Trophoblast cell (in vitro differentiated cells and primary cell): Measurements from ENCODE around the gene COMP.
"Not testable (repeated sequence)": the region's sequence is repeated elsewhere in the genome, so short reads cannot be mapped to it uniquely, and the experiment has no call there.

Experiments
- DNase-seq, 2 donors: peaks; one replicate each; pipeline ENCODE4 v3.0.0-alpha.2; 2016
- H2AFZ ChIP-seq: 2 replicates; pipeline ENCODE4 v1.6.1; 2013; ENCODE audit warnings: low read length, moderate library complexity, mild to moderate bottlenecking; ENCODE audit not compliant: insufficient read depth, poor library complexity
- H2AK5ac ChIP-seq: 2 replicates; pipeline ENCODE4 v1.6.1; 2013; ENCODE audit warnings: mild to moderate bottlenecking, low read length
- H2BK120ac ChIP-seq: 2 replicates; pipeline ENCODE4 v1.6.1; 2013; ENCODE audit warnings: low read length, mild to moderate bottlenecking, moderate library complexity; ENCODE audit not compliant: insufficient read depth, poor library complexity
- H2BK12ac ChIP-seq: 2 replicates; pipeline ENCODE4 v1.6.1; 2013; ENCODE audit warnings: mild to moderate bottlenecking, low read length, moderate library complexity
- H2BK5ac ChIP-seq: 2 replicates; pipeline ENCODE4 v1.6.1; 2013; ENCODE audit warnings: low read length, low read depth, moderate library complexity, mild to moderate bottlenecking; ENCODE audit not compliant: poor library complexity
- H3K14ac ChIP-seq: 2 replicates; pipeline ENCODE4 v1.6.1; 2013; ENCODE audit warnings: mild to moderate bottlenecking, low read length
- H3K18ac ChIP-seq: 2 replicates; pipeline ENCODE4 v1.6.1; 2013; ENCODE audit warnings: mild to moderate bottlenecking, low read length
- H3K23ac ChIP-seq: 2 replicates; pipeline ENCODE4 v1.6.1; 2013; ENCODE audit warnings: low read length
- H3K27ac ChIP-seq: 2 replicates; pipeline ENCODE4 v1.5.1; 2013; ENCODE audit warnings: low read depth, mild to moderate bottlenecking, inconsistent platforms, low read length, moderate library complexity
- H3K27me3 ChIP-seq: 2 replicates; pipeline ENCODE4 v1.6.1; 2013; ENCODE audit warnings: inconsistent platforms, mild to moderate bottlenecking, low read length, moderate library complexity; ENCODE audit not compliant: insufficient read depth
- H3K36me3 ChIP-seq, 2 experiments: 1 replicate in 1 of 2; 2 replicates in 1 of 2; pipeline ENCODE4 v1.6.1; 2013; ENCODE audit warnings: low read length in 2 of 2, mild to moderate bottlenecking in 2 of 2, moderate library complexity in 1 of 2; ENCODE audit not compliant: insufficient read depth in 2 of 2, control insufficient read depth in 1 of 2
- H3K4ac ChIP-seq: 2 replicates; pipeline ENCODE4 v1.6.1; 2013; ENCODE audit warnings: low read depth, mild to moderate bottlenecking, low read length, moderate library complexity
- H3K4me1 ChIP-seq, 2 experiments: 1 replicate in 1 of 2; 2 replicates in 1 of 2; pipeline ENCODE4 v1.6.1; 2013; ENCODE audit warnings: low read length in 2 of 2, mild to moderate bottlenecking in 2 of 2, moderate library complexity in 1 of 2; ENCODE audit not compliant: insufficient read depth in 2 of 2, control insufficient read depth in 1 of 2
- H3K4me2 ChIP-seq: 2 replicates; pipeline ENCODE4 v1.6.1; 2013; ENCODE audit warnings: inconsistent platforms, mild to moderate bottlenecking, low read length, moderate library complexity
- H3K4me3 ChIP-seq: 2 replicates; pipeline ENCODE4 v1.5.1; 2013; ENCODE audit warnings: mild to moderate bottlenecking, low read depth, low read length, inconsistent platforms
- H3K79me1 ChIP-seq: one replicate; pipeline ENCODE4 v1.6.1; 2013; ENCODE audit warnings: low read length
- H3K79me2 ChIP-seq: 2 replicates; pipeline ENCODE4 v1.6.1; 2013; ENCODE audit warnings: low read length, mild to moderate bottlenecking; ENCODE audit not compliant: control insufficient read depth, insufficient read depth, poor library complexity
- H3K9ac ChIP-seq: 2 replicates; pipeline ENCODE4 v1.6.1; 2013; ENCODE audit warnings: mild to moderate bottlenecking, low read length
- H3K9me3 ChIP-seq: 2 replicates; pipeline ENCODE4 v1.6.1; 2013; ENCODE audit warnings: low read depth, mild to moderate bottlenecking, control low read depth, inconsistent platforms, low read length; ENCODE audit not compliant: insufficient read depth
- H4K12ac ChIP-seq: 2 replicates; pipeline ENCODE4 v1.6.1; 2013; ENCODE audit warnings: low read depth, mild to moderate bottlenecking, low read length, moderate library complexity
- H4K8ac ChIP-seq: 2 replicates; pipeline ENCODE4 v1.6.1; 2013; ENCODE audit warnings: low read depth, mild to moderate bottlenecking, low read length, moderate library complexity
- H4K91ac ChIP-seq: one replicate; pipeline ENCODE4 v1.6.1; 2013; ENCODE audit warnings: low read depth, mild to moderate bottlenecking, low read length, moderate library complexity
- WGBS: extraction: QIAGEN DNeasy Blood & Tissue Kit; methylation state at CpG from one replicate; pipeline ENCODE4 v1.1.7; 2013; ENCODE audit warnings: missing lambda C conversion rate; ENCODE audit not compliant: insufficient read length, insufficient coverage; ENCODE audit errors: extremely low coverage; 5-methylcytosine and 5-hydroxymethylcytosine counted together

COMP gene

GRCh38 chr19:18815673-18816072 is 24.6 kb upstream of the COMP start:
- Histone ChIP-seq H3K27ac (no peak overlapping the region), H3K4me2 (no peak overlapping the region), H3K9me3 (no peaks in the 10 kb centered on the region), H3K18ac (no peak overlapping the region), H3K4ac (no peak overlapping the region), H2BK5ac (no peak overlapping the region), H2BK120ac (no peak overlapping the region), H3K4me3 (no peak overlapping the region), H3K36me3 (no peaks in the 10 kb centered on the region), H3K14ac (no peak overlapping the region), H2AFZ (no peak overlapping the region), H3K79me2 (no peaks in the 10 kb centered on the region), H2AK5ac (no peak overlapping the region), H3K79me1 (no peaks in the 10 kb centered on the region), H4K91ac (no peak overlapping the region), H4K12ac (no peak overlapping the region), H3K27me3 (no peaks in the 10 kb centered on the region), H4K8ac (no peak overlapping the region), H3K23ac (no peak overlapping the region), H3K9ac (no peak overlapping the region), H3K4me1 (no peaks in the 10 kb centered on the region), H2BK12ac (no peak overlapping the region)
- DNase-seq, result no peak
- no CpG with 5 or more reads among the region's 5 CpGs for WGBS

DNA sequence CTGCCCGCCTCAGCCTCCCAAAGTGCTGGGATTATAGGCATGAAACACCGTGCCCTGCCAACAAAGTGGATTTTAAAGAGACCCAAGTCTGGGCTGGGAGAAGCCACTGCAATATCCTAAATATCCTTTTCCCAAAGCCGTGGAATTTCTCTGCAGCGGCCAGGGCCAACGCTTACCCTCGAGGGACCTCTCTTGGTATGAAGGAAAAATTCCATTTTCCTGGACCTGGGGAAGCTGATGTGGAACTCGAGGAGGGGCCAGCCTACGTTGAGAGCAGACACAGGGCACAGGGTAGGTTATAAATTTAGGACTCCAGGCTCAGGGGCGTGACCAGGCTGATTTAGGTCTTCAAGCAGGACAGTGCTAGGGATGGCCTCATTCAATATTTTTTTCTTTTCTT is 23.0 kb upstream of the COMP start:
- no peak overlapping the region for H3K18ac ChIP-seq
- H3K79me1 ChIP-seq, result no peaks in the 10 kb centered on the region
- no peak overlapping the region for H3K9ac ChIP-seq
- H3K27ac ChIP-seq, result no peak overlapping the region
- H3K4me2 ChIP-seq, result no peak overlapping the region
- DNase-seq, result peak in 1 of 2 donors; percentile 12
- no peak overlapping the region for H4K8ac ChIP-seq
- no peaks in the 10 kb centered on the region for H3K4me1 ChIP-seq
- H2AFZ ChIP-seq, result no peak overlapping the region
- WGBS, result no CpG with 5 or more reads among the region's 9 CpGs
- H3K36me3 ChIP-seq, result no peaks in the 10 kb centered on the region
- H3K4ac ChIP-seq, result no peak overlapping the region
- H2BK120ac ChIP-seq, result no peak overlapping the region
- H2BK12ac ChIP-seq, result no peak overlapping the region
- H3K9me3 ChIP-seq, result no peaks in the 10 kb centered on the region
- no peak overlapping the region for H3K23ac ChIP-seq
- no peaks in the 10 kb centered on the region for H3K27me3 ChIP-seq
- H4K91ac ChIP-seq, result no peak overlapping the region
- H3K14ac ChIP-seq, result no peak overlapping the region
- no peak overlapping the region for H2AK5ac ChIP-seq
- H4K12ac ChIP-seq, result no peak overlapping the region
- no peak overlapping the region for H3K4me3 ChIP-seq
- H3K79me2 ChIP-seq, result no peaks in the 10 kb centered on the region
- no peak overlapping the region for H2BK5ac ChIP-seq

- H2AK5ac ChIP-seq, H3K79me1 ChIP-seq, H4K12ac ChIP-seq, H2BK5ac ChIP-seq, DNase-seq, H3K79me2 ChIP-seq, H3K4ac ChIP-seq, H3K4me2 ChIP-seq, H2AFZ ChIP-seq, H3K4me3 ChIP-seq, H3K36me3 ChIP-seq, H3K4me1 ChIP-seq, H3K9ac ChIP-seq, H3K27ac ChIP-seq, H4K91ac ChIP-seq, H3K23ac ChIP-seq, H3K18ac ChIP-seq, H4K8ac ChIP-seq, H2BK120ac ChIP-seq, H3K9me3 ChIP-seq, H3K27me3 ChIP-seq, H3K14ac ChIP-seq, H2BK12ac ChIP-seq: not testable (repeated sequence)
- WGBS, result no CpG with 5 or more reads among the region's 5 CpGs
These were observed 20.5 kb upstream of the COMP start for GRCh38 chr19:18811638-18812037.

- Histone ChIP-seq H3K18ac (no peak overlapping the region), H2BK5ac (no peak overlapping the region), H3K9ac (no peak overlapping the region), H4K12ac (no peak overlapping the region), H3K36me3 (no peaks in the 10 kb centered on the region), H2AK5ac (no peak overlapping the region), H3K79me1 (no peaks in the 10 kb centered on the region), H3K23ac (no peak overlapping the region), H3K4me1 (no peaks in the 10 kb centered on the region), H4K8ac (no peak overlapping the region), H3K4me3 (no peak overlapping the region), H3K27me3 (no peaks in the 10 kb centered on the region), H2BK12ac (no peak overlapping the region), H3K4ac (no peak overlapping the region), H3K9me3 (no peaks in the 10 kb centered on the region), H2BK120ac (no peak overlapping the region), H3K14ac (no peak overlapping the region), H2AFZ (no peak overlapping the region), H4K91ac (no peak overlapping the region), H3K4me2 (no peak overlapping the region), H3K27ac (no peak overlapping the region), H3K79me2 (no peaks in the 10 kb centered on the region)
- no CpG with 5 or more reads among the region's 14 CpGs for WGBS
- DNase-seq, result peak in 1 of 2 donors; percentile 16
These were observed 18.2 kb upstream of the COMP start for GRCh38 chr19:18809149-18809868.
